Stomach (tissue), 4 donors: ENCODE data around the gene NKX6-2.

Experiments
- POLR2A ChIP-seq, 4 donors: fragments of 450-650 bp; IDR thresholded peaks; one replicate each; pipeline ENCODE4 v1.6.1; 2016; ENCODE audit warnings: antibody characterized with exemption in 4 of 4, control low read depth in 2 of 4, mild to moderate bottlenecking in 1 of 4, moderate library complexity in 1 of 4
- POLR2AphosphoS5 ChIP-seq, 3 donors: sonication (generic); formaldehyde crosslinking; IDR thresholded peaks; one replicate each; pipeline ENCODE4 v1.6.1; 2016; ENCODE audit warnings: antibody characterized with exemption in 3 of 3
- TF ChIP-seq, protein P1 (sequence below), 7 experiments: fragments of 450-650 bp in 4 of 7; fragments of 200-600 bp in 3 of 7; sonication (generic) in 3 of 7; IDR thresholded peaks; one replicate each; pipeline ENCODE4 v1.5.1; 2016 to 2019; ENCODE audit warnings: antibody characterized with exemption in 7 of 7, control low read depth in 2 of 7, mild to moderate bottlenecking in 1 of 7

DNA sequence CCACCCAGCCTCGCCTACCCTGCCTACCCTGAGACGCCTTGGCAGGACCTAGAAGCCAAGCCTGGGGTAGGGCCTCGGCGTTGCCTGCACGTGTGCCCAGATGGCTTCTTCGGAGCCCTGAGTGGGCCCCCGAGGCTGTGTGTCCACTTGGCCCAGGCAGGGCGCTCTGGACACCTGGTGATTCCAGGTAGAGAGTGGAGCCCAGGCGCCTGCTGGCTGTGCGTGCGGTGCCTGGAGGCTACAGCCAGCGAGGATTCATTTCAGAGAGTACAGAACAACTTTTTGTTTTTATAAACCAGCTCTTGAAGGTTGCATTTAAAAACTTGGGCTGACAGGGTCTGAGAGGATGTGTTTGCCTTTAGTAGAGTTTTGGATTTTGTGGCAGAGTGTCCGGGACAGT, 40.0 kb downstream of the NKX6-2 start:
- TF ChIP-seq, protein P1, sequence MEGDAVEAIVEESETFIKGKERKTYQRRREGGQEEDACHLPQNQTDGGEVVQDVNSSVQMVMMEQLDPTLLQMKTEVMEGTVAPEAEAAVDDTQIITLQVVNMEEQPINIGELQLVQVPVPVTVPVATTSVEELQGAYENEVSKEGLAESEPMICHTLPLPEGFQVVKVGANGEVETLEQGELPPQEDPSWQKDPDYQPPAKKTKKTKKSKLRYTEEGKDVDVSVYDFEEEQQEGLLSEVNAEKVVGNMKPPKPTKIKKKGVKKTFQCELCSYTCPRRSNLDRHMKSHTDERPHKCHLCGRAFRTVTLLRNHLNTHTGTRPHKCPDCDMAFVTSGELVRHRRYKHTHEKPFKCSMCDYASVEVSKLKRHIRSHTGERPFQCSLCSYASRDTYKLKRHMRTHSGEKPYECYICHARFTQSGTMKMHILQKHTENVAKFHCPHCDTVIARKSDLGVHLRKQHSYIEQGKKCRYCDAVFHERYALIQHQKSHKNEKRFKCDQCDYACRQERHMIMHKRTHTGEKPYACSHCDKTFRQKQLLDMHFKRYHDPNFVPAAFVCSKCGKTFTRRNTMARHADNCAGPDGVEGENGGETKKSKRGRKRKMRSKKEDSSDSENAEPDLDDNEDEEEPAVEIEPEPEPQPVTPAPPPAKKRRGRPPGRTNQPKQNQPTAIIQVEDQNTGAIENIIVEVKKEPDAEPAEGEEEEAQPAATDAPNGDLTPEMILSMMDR (IDR thresholded peaks at IDR 0.05) = no peak
- TF ChIP-seq POLR2A (IDR thresholded peaks at IDR 0.05) (no peak), POLR2AphosphoS5 (IDR thresholded peaks at IDR 0.05) (no peak)
